Upper lobe of left lung (tissue), 4 donors: ENCODE results near the gene TRIM52.

ENCODE experiments used
- POLR2AphosphoS5 ChIP-seq, 2 donors: sonication (generic); formaldehyde crosslinking; IDR thresholded peaks; one replicate each; pipeline ENCODE4 v1.5.1; 2017; ENCODE audit warnings: antibody characterized with exemption in 2 of 2
- TF ChIP-seq, protein P1 (sequence below), 6 experiments: fragments of 450-650 bp in 4 of 6; fragments of 200-600 bp in 2 of 6; sonication (generic) in 2 of 6; IDR thresholded peaks; one replicate each; pipeline ENCODE4 v1.5.1; 2016 to 2019; ENCODE audit warnings: antibody characterized with exemption in 6 of 6

DNA sequence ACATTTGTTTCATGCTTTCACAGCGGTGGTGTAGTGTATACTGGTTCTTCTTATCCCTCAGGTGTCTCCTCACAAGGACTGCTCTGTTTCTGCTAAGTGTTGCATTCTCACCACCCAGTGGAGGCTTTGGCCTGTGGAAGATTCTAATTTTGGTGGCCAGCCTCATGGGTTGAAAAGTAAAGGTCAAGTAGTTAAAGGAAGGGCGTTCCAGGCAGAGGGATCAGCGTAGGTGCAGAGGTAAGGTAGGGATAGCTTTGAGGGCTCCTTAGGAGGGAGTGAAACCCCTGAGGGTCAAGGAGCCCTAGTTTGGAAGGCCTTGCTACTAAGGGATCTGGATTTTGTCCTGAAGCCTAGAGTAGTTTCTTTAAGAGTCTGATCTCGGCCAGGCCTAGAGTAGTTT lies 12.7 kb downstream of the TRIM52 start:
- no peak for TF ChIP-seq POLR2AphosphoS5 (IDR thresholded peaks at IDR 0.05)
- TF ChIP-seq, protein P1, sequence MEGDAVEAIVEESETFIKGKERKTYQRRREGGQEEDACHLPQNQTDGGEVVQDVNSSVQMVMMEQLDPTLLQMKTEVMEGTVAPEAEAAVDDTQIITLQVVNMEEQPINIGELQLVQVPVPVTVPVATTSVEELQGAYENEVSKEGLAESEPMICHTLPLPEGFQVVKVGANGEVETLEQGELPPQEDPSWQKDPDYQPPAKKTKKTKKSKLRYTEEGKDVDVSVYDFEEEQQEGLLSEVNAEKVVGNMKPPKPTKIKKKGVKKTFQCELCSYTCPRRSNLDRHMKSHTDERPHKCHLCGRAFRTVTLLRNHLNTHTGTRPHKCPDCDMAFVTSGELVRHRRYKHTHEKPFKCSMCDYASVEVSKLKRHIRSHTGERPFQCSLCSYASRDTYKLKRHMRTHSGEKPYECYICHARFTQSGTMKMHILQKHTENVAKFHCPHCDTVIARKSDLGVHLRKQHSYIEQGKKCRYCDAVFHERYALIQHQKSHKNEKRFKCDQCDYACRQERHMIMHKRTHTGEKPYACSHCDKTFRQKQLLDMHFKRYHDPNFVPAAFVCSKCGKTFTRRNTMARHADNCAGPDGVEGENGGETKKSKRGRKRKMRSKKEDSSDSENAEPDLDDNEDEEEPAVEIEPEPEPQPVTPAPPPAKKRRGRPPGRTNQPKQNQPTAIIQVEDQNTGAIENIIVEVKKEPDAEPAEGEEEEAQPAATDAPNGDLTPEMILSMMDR (IDR thresholded peaks at IDR 0.05), result no peak
